HepG2 (cell line): ENCODE measurements around the gene MXRA8. TPM values are rescaled to one million over a fixed set of nuclear protein-coding genes. Genes with fewer than 3 reads are reported as not detected.

Experiments used
- ATAC-seq: fragments of 200-7000 bp; cut with Tn5 transposase; 3 replicates; pipeline ENCODE4 v1.9.1; 2020; ENCODE audit warnings: mild to moderate bottlenecking, moderate library complexity
- BruUV-seq: library from RNA; stranded (reverse); fragments of 400-500 nt; replicated peaks from 2 replicates; lab custom pipeline; 2021; lab: Mats Ljungman, UMichigan
- CTCF ChIA-PET: fragments of 300-600 bp; formaldehyde crosslinking; extraction: SDS; loops from one replicate; lab custom pipeline; 2021; ENCODE audit warnings: low total read pairs, inconsistent platforms, low intra/inter-chr PET ratio; lab: Yijun Ruan, JAX
- POLR2A ChIA-PET: fragments of 350-600 bp; sonication (Branson Sonifier 250); formaldehyde crosslinking; loops from one replicate; lab custom pipeline; 2020; ENCODE audit warnings: antibody characterized with exemption, inconsistent platforms; lab: Yijun Ruan, JAX
- DNase-seq: peaks from one replicate; pipeline ENCODE4 v3.0.0-alpha.2; 2015; ENCODE audit warnings: low spot score
- FAIRE-seq: peaks from 3 replicates; lab custom pipeline; 2011; peaks lifted over from hg19 to GRCh38; lab: Jason Lieb, UNC
- H2AFZ ChIP-seq: one replicate; pipeline ENCODE4 v1.6.1; 2011; ENCODE audit warnings: low read length, inconsistent platforms
- H3K27ac ChIP-seq: fragments of 300-600 bp; 3 replicates; pipeline ENCODE4 v1.8.0; 2011; ENCODE audit warnings: mixed run types, mild to moderate bottlenecking, mixed read lengths, low read length, inconsistent platforms; ENCODE audit not compliant: insufficient read depth; ENCODE audit errors: extremely low read length
- H3K27me3 ChIP-seq, 2 experiments: fragments of 200-600 bp in 1 of 2; 2 replicates in 1 of 2; 3 replicates in 1 of 2; pipeline versions ENCODE4 v1.6.0 to v1.8.0; 2011; ENCODE audit warnings: low read length in 2 of 2, mild to moderate bottlenecking in 2 of 2, moderate library complexity in 2 of 2, inconsistent platforms in 1 of 2; ENCODE audit not compliant: insufficient read depth in 2 of 2, control insufficient read depth in 1 of 2
- H3K36me3 ChIP-seq, 2 experiments: fragments of 200-600 bp in 1 of 2; replicated peaks in 1 of 2; 2 replicates in 1 of 2; 3 replicates in 1 of 2; pipeline versions ENCODE4 v1.5.1 to v1.8.0; 2011; ENCODE audit warnings: low read length in 2 of 2, inconsistent platforms in 1 of 2; ENCODE audit not compliant: insufficient read depth in 2 of 2, control insufficient read depth in 1 of 2
- H3K4me1 ChIP-seq: 2 replicates; pipeline ENCODE4 v1.5.1; 2012; ENCODE audit warnings: low read length, inconsistent platforms; ENCODE audit not compliant: insufficient read depth
- H3K4me2 ChIP-seq: 2 replicates; pipeline ENCODE4 v1.6.0; 2011; ENCODE audit warnings: low read depth, low read length, inconsistent platforms
- H3K4me3 ChIP-seq, 3 experiments: fragments of 200-600 bp in 1 of 3; sonication (generic), shearing (Covaris generic) in 1 of 3; replicated peaks in 1 of 3; 2 replicates each; pipeline ENCODE4 v1.5.1; 2011 to 2016; ENCODE audit warnings: low read length in 3 of 3, inconsistent platforms in 2 of 3, low read depth in 2 of 3, mild to moderate bottlenecking in 2 of 3, control low read depth in 1 of 3, mixed read lengths in 1 of 3; ENCODE audit not compliant: insufficient read depth in 1 of 3
- H3K79me2 ChIP-seq: one replicate; pipeline ENCODE4 v1.6.1; 2011; ENCODE audit warnings: low read length, inconsistent platforms; ENCODE audit not compliant: insufficient read depth
- H3K9ac ChIP-seq: 2 replicates; pipeline ENCODE4 v1.6.0; 2011; ENCODE audit warnings: mild to moderate bottlenecking, low read depth, low read length, inconsistent platforms; ENCODE audit not compliant: insufficient read depth
- H3K9me3 ChIP-seq: 2 replicates; pipeline ENCODE4 v1.5.1; 2012; ENCODE audit warnings: mild to moderate bottlenecking, low read length
- H4K20me1 ChIP-seq: 2 replicates; pipeline ENCODE4 v1.6.0; 2011; ENCODE audit warnings: inconsistent platforms, mild to moderate bottlenecking, low read length, moderate library complexity; ENCODE audit not compliant: insufficient read depth
- AGO2 ChIP-seq: fragments of 200-400 bp; formaldehyde crosslinking; optimal IDR thresholded peaks from 2 replicates; pipeline ENCODE3; 2017; ENCODE audit warnings: mild to moderate bottlenecking, low read depth, low read length, moderate library complexity
- ARHGAP35 ChIP-seq: sonication (generic); formaldehyde crosslinking; IDR thresholded peaks from 2 replicates; pipeline ENCODE4 v1.9.0; 2022; ENCODE audit warnings: mild to moderate bottlenecking, inconsistent platforms, moderate library complexity, missing genetic modification reagents, borderline replicate concordance
- ARID2 ChIP-seq: sonication (generic); formaldehyde crosslinking; IDR thresholded peaks from 2 replicates; pipeline ENCODE4 v1.8.1; 2022; ENCODE audit warnings: mild to moderate bottlenecking, missing genetic modification reagents, borderline replicate concordance
- BATF2 ChIP-seq: sonication (generic); formaldehyde crosslinking; IDR thresholded peaks from 2 replicates; pipeline ENCODE4 v1.8.0; 2022; ENCODE audit warnings: mild to moderate bottlenecking, missing genetic modification reagents, moderate library complexity
- KDM2A ChIP-seq: sonication (generic); formaldehyde crosslinking; IDR thresholded peaks from 2 replicates; pipeline ENCODE4 v1.4.0; 2020; ENCODE audit warnings: low read depth, missing genetic modification reagents, borderline replicate concordance
- SALL1 ChIP-seq: sonication (generic); formaldehyde crosslinking; IDR thresholded peaks from 2 replicates; pipeline ENCODE4 v1.8.0; 2022; ENCODE audit warnings: mild to moderate bottlenecking, missing genetic modification reagents
- ZBTB33 ChIP-seq: sonication (generic); formaldehyde crosslinking; IDR thresholded peaks from 2 replicates; pipeline ENCODE4 v1.4.0; 2020; ENCODE audit warnings: missing genetic modification reagents
- ZBTB39 ChIP-seq: sonication (generic); formaldehyde crosslinking; IDR thresholded peaks from 2 replicates; pipeline ENCODE4 v1.5.0; 2020; ENCODE audit warnings: missing genetic modification reagents
- ZNF343 ChIP-seq: sonication (generic); formaldehyde crosslinking; IDR thresholded peaks from 2 replicates; pipeline ENCODE4 v1.4.0; 2020; ENCODE audit warnings: mild to moderate bottlenecking, missing genetic modification reagents
- WGBS: methylation state at CpG from one replicate; pipeline ENCODE4 v1.1.6; 2017; ENCODE audit warnings: low lambda C conversion rate; 5-methylcytosine and 5-hydroxymethylcytosine counted together
- in situ Hi-C: cut with HindIII; loops from 2 replicates; pipeline ENCODE4 v1.10.0; 2017; ENCODE audit warnings: low pct_unique_long_range_greater_than_20kb; ENCODE audit not compliant: extremely low pct_ligation_motif_present
- intact Hi-C: fragments of 100-400 bp; cut with micrococcal nuclease; formaldehyde crosslinking; loops from one replicate; pipeline ENCODE4 v1.10.0; 2022; ENCODE audit not compliant: unreplicated experiment
- polyA plus RNA-seq, 8 experiments: library from polyadenylated mRNA; depleted of rRNA in 3 of 8; stranded (reverse) in 7 of 8; unstranded in 1 of 8; fragments of >200 nt; fragmentation: Illumina TruSeq in 4 of 8; extraction: Trizol in 4 of 8; gene quantifications; 2 replicates each; pipeline versions ENCODE4 v1.2.1 to v1.2.3, GENCODE V29; 2011 to 2016; ENCODE audit warnings: low read depth in 4 of 8, missing spikeins in 1 of 8, mixed read lengths in 1 of 8; ENCODE audit not compliant: insufficient read depth in 1 of 8
- total RNA-seq, 5 experiments: library from RNA; depleted of rRNA; stranded (reverse); fragments of >200 nt; fragmentation: Illumina TruSeq; extraction: Trizol; gene quantifications; 2 replicates each; pipeline ENCODE4 v1.2.3, GENCODE V29; 2016; ENCODE audit warnings: low read depth in 1 of 5

The MXRA8 gene
- total and polyA plus RNA-seq, 2 of the 13 experiments (the other 11 are each of a cell fraction or from before 2014, with no cell fraction given), result 19.8 to 44.8 TPM

- in situ Hi-C loops (no loop called here), intact Hi-C loops (no loop called here)
- 0 out of 5 replicates have a peak, but pooled peaks cover 0 to 4% of the 10 kb centered on the region in 2 experiments for H3K27me3 ChIP-seq
- no peaks in the 10 kb centered on the region for H3K79me2 ChIP-seq
- no peak overlapping the region for H3K4me2 ChIP-seq
- peaks cover 24% of the 10 kb centered on the region for H3K4me1 ChIP-seq
- POLR2A ChIA-PET, result interaction anchor here (1.0 to 3.9 kb wide), 2 partner anchors 15 to 42 kb away, joined by 3 to 12 read pairs; partner anchors contain the start of genes AURKAIP1 and DVL1
- H3K36me3 ChIP-seq, result peaks cover 0 to 3% of the 10 kb centered on the region in 2 experiments; a peak in 2 of 5 replicates
- BruUV-seq, result no TSS peak
- DNase-seq, result no peak
- FAIRE-seq, result no peak
- CTCF ChIA-PET, result no interaction called here
- H3K27ac ChIP-seq, result no peak overlapping the region
- WGBS, result 90% methylated on average over 18 of the region's 48 CpGs
- H4K20me1 ChIP-seq, result peaks cover 7% of the 10 kb centered on the region; the same call in 1 of the 2 replicates
- no peak overlapping the region for H3K9ac ChIP-seq
- no peak overlapping the region for H3K4me3 ChIP-seq
- TF ChIP-seq ZNF343 (CRISPR knock-in tag), result 0 out of 2 replicates have a peak, but pooled peaks have one; percentile 9
- TF ChIP-seq BATF2 (CRISPR knock-in tag), result 0 out of 2 replicates have a peak, but pooled peaks have one; percentile 30
- TF ChIP-seq SALL1 (CRISPR knock-in tag), result no peak
- no peaks in the 10 kb centered on the region for H3K9me3 ChIP-seq
- no peak overlapping the region for H2AFZ ChIP-seq
- ATAC-seq, result 0 out of 3 replicates have a peak, but pooled peaks have one; percentile 0
Measured at GRCh38 chr1:1332774-1333480, 25.4 kb downstream of the MXRA8 start.

GRCh38 chr1:1332031-1332755 is 26.2 kb downstream of the MXRA8 start:
- POLR2A ChIA-PET, result interaction anchor here (1.0 to 1.8 kb wide), 2 partner anchors 12 to 16 kb away, joined by 6 to 7 read pairs; no protein-coding TSS in a partner anchor
- no peak for FAIRE-seq
- no peak for DNase-seq
- TF ChIP-seq ARHGAP35 (CRISPR knock-in tag), result no peak
- TF ChIP-seq AGO2, result peak; percentile 23
- peak; percentile 29; the same call in 1 of the 2 replicates for TF ChIP-seq KDM2A
- peak; percentile 83 for TF ChIP-seq ZBTB33 (CRISPR knock-in tag)
- TF ChIP-seq ZBTB39 (CRISPR knock-in tag), result 0 out of 2 replicates have a peak, but pooled peaks have one; percentile 52
- no peak for TF ChIP-seq ARID2 (CRISPR knock-in tag)

More at GRCh38 chr1:1332031-1332755, 26.2 kb downstream of the MXRA8 start:
- no peak overlapping the region for H3K9ac ChIP-seq
- no CpG with 5 or more reads among the region's 57 CpGs for WGBS
- no peak overlapping the region for H3K27ac ChIP-seq
- peaks cover 0 to 3% of the 10 kb centered on the region in 2 experiments; a peak in 2 of 5 replicates for H3K36me3 ChIP-seq
- H4K20me1 ChIP-seq, result peaks cover 7% of the 10 kb centered on the region; the same call in 1 of the 2 replicates
- H3K4me2 ChIP-seq, result no peak overlapping the region; the same call in 1 of the 2 replicates
- no peak overlapping the region for H3K4me3 ChIP-seq
- BruUV-seq, result no TSS peak
- CTCF ChIA-PET, result no interaction called here
- H3K9me3 ChIP-seq, result no peaks in the 10 kb centered on the region
- H3K4me1 ChIP-seq, result peaks cover 24% of the 10 kb centered on the region
- intact Hi-C loops (no loop called here), in situ Hi-C loops (no loop called here)
- H3K79me2 ChIP-seq, result no peaks in the 10 kb centered on the region
- peak; percentile 16 for ATAC-seq
- 0 out of 5 replicates have a peak, but pooled peaks cover 0 to 4% of the 10 kb centered on the region in 2 experiments for H3K27me3 ChIP-seq
- H2AFZ ChIP-seq, result no peak overlapping the region
